ENCODE data around the gene HLCS.

HLCS gene

GRCh38 chr21:36735724-36736320 lies 230.6 kb downstream of the HLCS start:
- no peak for DNase-seq

- no peak for DNase-seq
Observed at GRCh38 chr21:36735201-36735515, 231.3 kb downstream of the HLCS start.

- no peak for DNase-seq
Observed at GRCh38 chr21:36734367-36735200, 231.9 kb downstream of the HLCS start.

GRCh38 chr21:36733857-36734256 lies 232.6 kb downstream of the HLCS start:
- DNase-seq = no peak

- no peak for DNase-seq
Observed at GRCh38 chr21:36732761-36733160, 233.7 kb downstream of the HLCS start.

- DNase-seq = no peak
Observed at GRCh38 chr21:36732217-36732616, 234.3 kb downstream of the HLCS start.

- DNase-seq = no peak
Observed at GRCh38 chr21:36730291-36731281, 235.9 kb downstream of the HLCS start.

- DNase-seq = no peak
Observed at GRCh38 chr21:36729310-36729970, 237.0 kb downstream of the HLCS start.

- DNase-seq = no peak
Observed at GRCh38 chr21:36728371-36729111, 237.9 kb downstream of the HLCS start.

GRCh38 chr21:36727866-36728265 lies 238.6 kb downstream of the HLCS start:
- no peak for DNase-seq

- DNase-seq = no peak
Observed at GRCh38 chr21:36725793-36726386, 240.6 kb downstream of the HLCS start.

GRCh38 chr21:36724660-36725059 lies 241.8 kb downstream of the HLCS start:
- DNase-seq = no peak

GRCh38 chr21:36723371-36723881 lies 243.0 kb downstream of the HLCS start:
- no peak for DNase-seq

GRCh38 chr21:36722370-36723368 lies 243.8 kb downstream of the HLCS start:
- no peak for DNase-seq

GRCh38 chr21:36721817-36722216 lies 244.7 kb downstream of the HLCS start:
- DNase-seq = no peak

- no peak for DNase-seq
Observed at GRCh38 chr21:36719614-36720013, 246.9 kb downstream of the HLCS start.

- no peak for DNase-seq
Observed at GRCh38 chr21:36718951-36719501, 247.4 kb downstream of the HLCS start.

GRCh38 chr21:36717976-36718375 lies 248.5 kb downstream of the HLCS start:
- DNase-seq = no peak

- DNase-seq = no peak
Observed at GRCh38 chr21:36716836-36717235, 249.6 kb downstream of the HLCS start.

GRCh38 chr21:36716387-36716786 lies 250.1 kb downstream of the HLCS start:
- no peak for DNase-seq

Data from activated CD8-positive, alpha-beta memory T cell treated with anti-CD3 and anti-CD28 coated beads, Interleukin-2, amount 50 U/mL, for 4 hours (primary cell).